Parietal lobe (tissue), 1 donor: ENCODE data around the gene PPIA. TPM values are rescaled to one million over a fixed set of nuclear protein-coding genes. Genes with fewer than 3 reads are reported as not detected.

Experiments used
- total RNA-seq: library from RNA; depleted of rRNA; stranded (reverse); fragments of >200 nt; gene quantifications from one replicate; pipeline ENCODE4 v1.2.3, GENCODE V29; 2014

Gene PPIA
- 687 TPM for total RNA-seq

GRCh38 chr7:44796504-44797328 lies at the start of gene PPIA:
Gene PPIA (plus strand): TSS chr7:44796681. CDS start chr7:44796725, 44 bp downstream.

GRCh38 chr7:44748045-44748947 lies 48.2 kb upstream of the PPIA start, which contains the start of gene ZMIZ2:
Gene ZMIZ2 (plus strand): TSS chr7:44748847. CDS start chr7:44756250, 7,403 bp downstream.

GRCh38 chr7:44847920-44848634 lies 51.6 kb downstream of the PPIA start, which contains the start of gene H2AZ2:
Gene H2AZ2 (minus strand): TSS chr7:44848087. CDS start chr7:44847971, 116 bp downstream.

Other genes with a start within 250 kb of the PPIA start
- 57.3 TPM for gene DDX56, start 222.8 kb upstream of the PPIA start, total RNA-seq
- gene TMED4, start 214.4 kb upstream of the PPIA start, total RNA-seq, result 95.2 TPM
- 51.3 TPM for gene OGDH, start 190.1 kb upstream of the PPIA start, total RNA-seq
- gene ZMIZ2, start 47.8 kb upstream of the PPIA start, total RNA-seq, result 41.9 TPM
- gene H2AZ2, start 51.4 kb downstream of the PPIA start, total RNA-seq, result 208 TPM
- 42.6 TPM for gene PURB, start 88.8 kb downstream of the PPIA start, total RNA-seq
- 0.63 TPM for gene MYO1G, start 182.3 kb downstream of the PPIA start, total RNA-seq
- gene CCM2, start 203.5 kb downstream of the PPIA start, total RNA-seq, result 24.7 TPM